H9 (cell line): ENCODE measurements around the gene FIBP. TPM values are rescaled to one million over a fixed set of nuclear protein-coding genes. Genes with fewer than 3 reads are reported as not detected.

Experiments
- DNase-seq: peaks from one replicate; pipeline ENCODE4 v3.0.0-alpha.2; 2017
- H2AFZ ChIP-seq: one replicate; pipeline ENCODE4 v1.6.1; 2013; ENCODE audit warnings: mild to moderate bottlenecking, low read length, control low read depth, moderate library complexity
- H2AK5ac ChIP-seq: 2 replicates; pipeline ENCODE4 v1.6.1; 2013; ENCODE audit warnings: low read length, control low read depth, mixed read lengths; ENCODE audit not compliant: insufficient read length
- H2BK120ac ChIP-seq: one replicate; pipeline ENCODE4 v1.6.1; 2013; ENCODE audit warnings: low read depth, mild to moderate bottlenecking, low read length, control low read depth, inconsistent platforms; ENCODE audit not compliant: poor library complexity, severe bottlenecking
- H2BK12ac ChIP-seq: 2 replicates; pipeline ENCODE4 v1.6.1; 2013; ENCODE audit warnings: low read length, control low read depth, mixed read lengths, low read depth; ENCODE audit not compliant: insufficient read length
- H2BK15ac ChIP-seq: 2 replicates; pipeline ENCODE4 v1.6.1; 2013; ENCODE audit warnings: low read depth, low read length, control low read depth
- H2BK20ac ChIP-seq: one replicate; pipeline ENCODE4 v1.6.1; 2013; ENCODE audit warnings: low read depth, mild to moderate bottlenecking, low read length, control low read depth, inconsistent platforms; ENCODE audit not compliant: poor library complexity, severe bottlenecking
- H2BK5ac ChIP-seq: 2 replicates; pipeline ENCODE4 v1.6.1; 2013; ENCODE audit warnings: low read length, control low read depth, mixed read lengths; ENCODE audit not compliant: insufficient read length
- H3K14ac ChIP-seq: 2 replicates; pipeline ENCODE4 v1.6.1; 2013; ENCODE audit warnings: low read length, control low read depth; ENCODE audit not compliant: insufficient read depth
- H3K18ac ChIP-seq: 2 replicates; pipeline ENCODE4 v1.6.1; 2013; ENCODE audit warnings: low read depth, mild to moderate bottlenecking, mixed read lengths, low read length, control low read depth; ENCODE audit not compliant: insufficient read length
- H3K23ac ChIP-seq: 2 replicates; pipeline ENCODE4 v1.6.1; 2013; ENCODE audit warnings: low read length, control low read depth, mixed read lengths, low read depth; ENCODE audit not compliant: insufficient read length
- H3K23me2 ChIP-seq: 2 replicates; pipeline ENCODE4 v1.6.1; 2013; ENCODE audit warnings: low read depth, mild to moderate bottlenecking, mixed read lengths, low read length, control low read depth; ENCODE audit not compliant: insufficient read length, poor library complexity, severe bottlenecking
- H3K27ac ChIP-seq: 2 replicates; pipeline ENCODE4 v1.5.1; 2013; ENCODE audit warnings: low read length, control low read depth, mixed read lengths, low read depth; ENCODE audit not compliant: insufficient read length
- H3K27me3 ChIP-seq: 2 replicates; pipeline ENCODE4 v1.6.1; 2013; ENCODE audit warnings: low read length, control low read depth, inconsistent platforms; ENCODE audit not compliant: insufficient read depth
- H3K4ac ChIP-seq: 2 replicates; pipeline ENCODE4 v1.6.1; 2013; ENCODE audit warnings: low read depth, mild to moderate bottlenecking, control low read depth, inconsistent platforms, low read length, moderate library complexity
- H3K4me1 ChIP-seq: 2 replicates; pipeline ENCODE4 v1.6.1; 2013; ENCODE audit warnings: low read length, control low read depth, inconsistent platforms; ENCODE audit not compliant: insufficient read depth
- H3K4me2 ChIP-seq: 2 replicates; pipeline ENCODE4 v1.6.1; 2013; ENCODE audit warnings: low read length, control low read depth, mixed read lengths; ENCODE audit not compliant: insufficient read length, insufficient read depth
- H3K56ac ChIP-seq: 2 replicates; pipeline ENCODE4 v1.6.1; 2013; ENCODE audit warnings: low read depth, mild to moderate bottlenecking, mixed read lengths, low read length, control low read depth; ENCODE audit not compliant: insufficient read length
- H3K79me1 ChIP-seq: 2 replicates; pipeline ENCODE4 v1.6.1; 2013; ENCODE audit warnings: low read depth, mild to moderate bottlenecking, moderate library complexity, low read length, control low read depth, inconsistent platforms; ENCODE audit not compliant: insufficient read depth, poor library complexity, severe bottlenecking
- H3K79me2 ChIP-seq: 2 replicates; pipeline ENCODE4 v1.6.1; 2013; ENCODE audit warnings: low read length, control low read depth, inconsistent platforms; ENCODE audit not compliant: insufficient read depth
- H3K9ac ChIP-seq: 2 replicates; pipeline ENCODE4 v1.6.1; 2013; ENCODE audit warnings: low read length, control low read depth, mixed read lengths; ENCODE audit not compliant: insufficient read length; ENCODE audit errors: extremely low read depth
- H3K9me3 ChIP-seq: one replicate; pipeline ENCODE4 v1.6.1; 2013; ENCODE audit warnings: low read depth, low read length, inconsistent platforms; ENCODE audit not compliant: control insufficient read depth
- H3T11ph ChIP-seq: one replicate; pipeline ENCODE4 v1.6.1; 2013; ENCODE audit warnings: mild to moderate bottlenecking, low read length, control low read depth, inconsistent platforms
- H4K20me1 ChIP-seq: one replicate; pipeline ENCODE4 v1.6.1; 2013; ENCODE audit not compliant: control insufficient read depth, insufficient read length, insufficient read depth
- H4K5ac ChIP-seq: 2 replicates; pipeline ENCODE4 v1.6.1; 2013; ENCODE audit warnings: low read depth, mild to moderate bottlenecking, mixed read lengths, low read length, control low read depth; ENCODE audit not compliant: insufficient read length
- H4K8ac ChIP-seq: replicated peaks from 2 replicates; pipeline ENCODE4 v1.6.1; 2013; ENCODE audit warnings: low read length, control low read depth, mixed read lengths, low read depth; ENCODE audit not compliant: insufficient read length
- H4K91ac ChIP-seq: 2 replicates; pipeline ENCODE4 v1.6.1; 2013; ENCODE audit warnings: low read depth, mild to moderate bottlenecking, moderate library complexity, mixed read lengths, low read length, control low read depth; ENCODE audit not compliant: insufficient read length
- H3K27ac Mint-ChIP-seq, 3 experiments: 2 replicates in 2 of 3; 3 replicates in 1 of 3; pipeline ENCODE4 v1.8.0; 2020 to 2021; ENCODE audit warnings: mixed read lengths in 3 of 3, mild to moderate bottlenecking in 1 of 3, moderate library complexity in 1 of 3
- H3K27me3 Mint-ChIP-seq: 2 replicates; pipeline ENCODE4 v1.8.0; 2021; ENCODE audit warnings: low read depth, mild to moderate bottlenecking, moderate library complexity, mixed read lengths
- H3K36me3 Mint-ChIP-seq, 3 experiments: 2 replicates in 2 of 3; 3 replicates in 1 of 3; pipeline ENCODE4 v1.8.0; 2020 to 2021; ENCODE audit warnings: low read depth in 3 of 3, mixed read lengths in 3 of 3; ENCODE audit not compliant: insufficient read depth in 1 of 3
- H3K4me1 Mint-ChIP-seq, 2 experiments: 2 replicates each; pipeline ENCODE4 v1.8.0; 2020; ENCODE audit warnings: mixed read lengths in 2 of 2
- H3K4me3 Mint-ChIP-seq, 2 experiments: 2 replicates in 1 of 2; 3 replicates in 1 of 2; pipeline ENCODE4 v1.8.0; 2020 to 2021; ENCODE audit warnings: mild to moderate bottlenecking in 2 of 2, mixed read lengths in 2 of 2, moderate library complexity in 1 of 2
- H3K9me3 Mint-ChIP-seq, 2 experiments: 2 replicates in 1 of 2; 3 replicates in 1 of 2; pipeline ENCODE4 v1.8.0; 2020; ENCODE audit warnings: mild to moderate bottlenecking in 2 of 2, mixed read lengths in 2 of 2, moderate library complexity in 1 of 2
- CTCF ChIP-seq: fragments of 200-600 bp; sonication (generic); conservative IDR thresholded peaks from 3 replicates; pipeline ENCODE4 v1.8.0; 2021; ENCODE audit warnings: antibody characterized with exemption, mild to moderate bottlenecking
- WGBS: extraction: QIAGEN DNeasy Blood & Tissue Kit; methylation state at CpG from one replicate; pipeline ENCODE4 v1.1.7; 2013; ENCODE audit warnings: missing lambda C conversion rate, low lambda C conversion rate, mixed read lengths; ENCODE audit not compliant: insufficient read length; ENCODE audit errors: extremely low coverage; 5-methylcytosine and 5-hydroxymethylcytosine counted together
- total RNA-seq: library from RNA; stranded (reverse); gene quantifications from 2 replicates; pipeline ENCODE4 v1.2.1, GENCODE V29; 2021

FIBP gene
- total RNA-seq, 1 experiment from 2014 or later, result 87.0 TPM

DNA sequence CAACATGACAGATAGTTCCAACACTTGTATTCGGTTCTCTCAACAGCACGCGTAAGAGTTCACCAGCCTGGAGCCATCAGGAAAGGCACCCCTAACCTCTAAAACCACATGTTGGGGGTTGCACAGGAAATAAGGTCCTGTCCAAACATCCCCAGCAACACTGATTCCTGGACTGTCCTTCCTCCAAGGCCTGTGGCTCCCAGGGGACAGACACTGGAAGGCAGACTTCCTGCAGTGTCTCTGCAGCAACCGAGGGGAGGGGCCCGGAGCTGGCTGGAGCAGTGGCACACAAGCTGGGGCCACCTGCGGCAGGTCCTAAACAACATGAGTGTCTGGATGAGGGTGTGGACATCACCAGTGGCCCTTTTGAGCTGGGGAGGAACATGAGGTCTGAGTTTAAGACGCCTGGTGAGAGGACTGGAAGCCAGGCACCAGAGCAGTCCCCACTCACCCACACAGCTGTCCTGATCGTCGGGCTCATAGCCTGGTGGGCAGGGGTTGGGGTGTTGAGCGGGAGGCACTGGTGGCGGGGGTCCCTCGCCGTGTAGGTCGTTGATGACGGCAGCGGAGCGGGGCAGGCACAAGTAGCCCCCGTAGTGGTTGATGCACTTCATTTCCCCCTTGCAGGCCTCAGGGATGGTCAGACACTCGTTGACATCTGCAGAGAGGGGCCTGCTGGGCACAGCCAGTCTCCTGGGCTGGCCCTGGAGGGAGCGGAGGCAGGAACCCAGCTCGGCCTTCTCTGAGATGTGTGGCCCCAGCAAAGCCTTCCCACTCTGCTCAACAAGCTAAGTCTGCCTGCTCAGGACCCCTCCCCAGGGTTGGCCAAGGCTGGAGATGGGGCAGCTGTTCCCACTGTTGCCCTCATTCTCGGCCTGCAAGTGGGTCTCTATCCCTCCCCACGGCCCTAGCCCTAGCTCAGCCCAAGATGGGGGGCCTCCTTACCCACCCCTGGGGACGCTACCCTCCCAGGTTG is 17.3 kb downstream of the FIBP start:
- no peak overlapping the region for H2BK120ac ChIP-seq
- no peak overlapping the region for H2AFZ ChIP-seq
- peaks cover 15 to 20% of the 10 kb centered on the region in 2 experiments for H3K4me1 Mint-ChIP-seq
- no peak for TF ChIP-seq CTCF
- peaks cover 8% of the 10 kb centered on the region for H3K23me2 ChIP-seq
- H4K8ac ChIP-seq, result no peak overlapping the region
- no peaks in the 10 kb centered on the region; a peak in 1 of 5 replicates for H3K9me3 Mint-ChIP-seq
- H3K4me3 Mint-ChIP-seq, result peak overlapping the region in 1 of 2 experiments; percentile 68; a peak in 2 of 5 replicates
- H3K36me3 Mint-ChIP-seq, result peaks cover 0 to 4% (median 3%) of the 10 kb centered on the region in 3 experiments; a peak in 3 of 7 replicates
- no peak for DNase-seq
- no peak overlapping the region for H3K56ac ChIP-seq
- no peak overlapping the region for H2BK5ac ChIP-seq
- no peak overlapping the region for H3K18ac ChIP-seq
- H3K14ac ChIP-seq, result no peak overlapping the region
- no peak overlapping the region for H2BK12ac ChIP-seq
- no peak overlapping the region for H3K4ac ChIP-seq
- no peak overlapping the region for H3K4me2 ChIP-seq
- no peak overlapping the region for H4K91ac ChIP-seq
- H3K27me3 ChIP-seq, result peaks cover 3% of the 10 kb centered on the region; the same call in 1 of the 2 replicates
- no peak overlapping the region for H2BK20ac ChIP-seq
- H3K4me1 ChIP-seq, result no peaks in the 10 kb centered on the region
- H3K27ac ChIP-seq, result no peak overlapping the region
- peaks cover 7% of the 10 kb centered on the region for H3K27me3 Mint-ChIP-seq
- no peak overlapping the region for H3K9ac ChIP-seq
- no peaks in the 10 kb centered on the region for H4K20me1 ChIP-seq
- no peaks in the 10 kb centered on the region for H3K9me3 ChIP-seq
- no peak overlapping the region for H4K5ac ChIP-seq
- no peak overlapping the region; a peak in 1 of 7 replicates for H3K27ac Mint-ChIP-seq
- no peak overlapping the region for H2BK15ac ChIP-seq
- H3K79me2 ChIP-seq, result no peaks in the 10 kb centered on the region
- H3K23ac ChIP-seq, result no peak overlapping the region
- no peak overlapping the region for H2AK5ac ChIP-seq
- H3T11ph ChIP-seq, result no peak overlapping the region
- no peaks in the 10 kb centered on the region for H3K79me1 ChIP-seq
- no CpG with 5 or more reads among the region's 24 CpGs for WGBS
